ENCODE results near the gene ZNF326.
A peak's percentile ranks its signal among the peaks of the same experiment; 100 is the strongest.

The ZNF326 gene

GRCh38 chr1:89998306-89998705 lies 3.4 kb downstream of the ZNF326 start:
- no peak for DNase-seq (ENCODE audit: low read depth)
- no peak overlapping the region for H3K4me3 ChIP-seq (ENCODE audit: low read length)
- TF ChIP-seq CTCF (IDR thresholded peaks at IDR 0.05; ENCODE audit: insufficient read depth, low read depth, low read length, missing control alignments), result no peak

- no peak for TF ChIP-seq CTCF (IDR thresholded peaks at IDR 0.05; ENCODE audit: insufficient read depth, low read depth, low read length, missing control alignments)
- DNase-seq (ENCODE audit: low read depth), result no peak
- H3K4me3 ChIP-seq (ENCODE audit: low read length), result no peak overlapping the region
Observed at GRCh38 chr1:89999208-89999607, 4.3 kb downstream of the ZNF326 start.

GRCh38 chr1:89999628-90000027 lies 4.7 kb downstream of the ZNF326 start:
- no peak for TF ChIP-seq CTCF (IDR thresholded peaks at IDR 0.05; ENCODE audit: insufficient read depth, low read depth, low read length, missing control alignments)
- no peak overlapping the region for H3K4me3 ChIP-seq (ENCODE audit: low read length)
- no peak for DNase-seq (ENCODE audit: low read depth)

GRCh38 chr1:90000934-90001676 lies 6.2 kb downstream of the ZNF326 start:
- TF ChIP-seq CTCF (IDR thresholded peaks at IDR 0.05; ENCODE audit: insufficient read depth, low read depth, low read length, missing control alignments), result no peak
- H3K4me3 ChIP-seq (ENCODE audit: low read length), result no peak overlapping the region
- no peak for DNase-seq (ENCODE audit: low read depth)

- no peak for DNase-seq (ENCODE audit: low read depth)
- no peak for TF ChIP-seq CTCF (IDR thresholded peaks at IDR 0.05; ENCODE audit: insufficient read depth, low read depth, low read length, missing control alignments)
- H3K4me3 ChIP-seq (ENCODE audit: low read length), result no peak overlapping the region
Observed at GRCh38 chr1:90007979-90008404, 13.1 kb downstream of the ZNF326 start.

- no peak overlapping the region for H3K4me3 ChIP-seq (ENCODE audit: low read length)
- no peak for TF ChIP-seq CTCF (IDR thresholded peaks at IDR 0.05; ENCODE audit: insufficient read depth, low read depth, low read length, missing control alignments)
- peak; percentile 45 for DNase-seq (ENCODE audit: low read depth)
Observed at GRCh38 chr1:90012300-90012699, 17.4 kb downstream of the ZNF326 start.

- TF ChIP-seq CTCF (IDR thresholded peaks at IDR 0.05; ENCODE audit: insufficient read depth, low read depth, low read length, missing control alignments), result no peak
- no peak overlapping the region for H3K4me3 ChIP-seq (ENCODE audit: low read length)
- no peak for DNase-seq (ENCODE audit: low read depth)
Observed at GRCh38 chr1:90023691-90024090, 28.8 kb downstream of the ZNF326 start.
